Myocyte (in vitro differentiated cells): Measurements from ENCODE around the gene IRF4. TPM values are rescaled to one million over a fixed set of nuclear protein-coding genes. Genes with fewer than 3 reads are reported as not detected.

Experiments
- DNase-seq: peaks from one replicate; pipeline ENCODE4 v3.0.0-alpha.2; 2012; ENCODE audit warnings: low read depth
- total RNA-seq: library from RNA; depleted of rRNA; stranded (reverse); fragments of >200 nt; gene quantifications from 2 replicates; pipeline ENCODE4 v1.2.3, GENCODE V29; 2014

Gene IRF4
- total RNA-seq, 1 donor from 2014 or later: not detected

DNA sequence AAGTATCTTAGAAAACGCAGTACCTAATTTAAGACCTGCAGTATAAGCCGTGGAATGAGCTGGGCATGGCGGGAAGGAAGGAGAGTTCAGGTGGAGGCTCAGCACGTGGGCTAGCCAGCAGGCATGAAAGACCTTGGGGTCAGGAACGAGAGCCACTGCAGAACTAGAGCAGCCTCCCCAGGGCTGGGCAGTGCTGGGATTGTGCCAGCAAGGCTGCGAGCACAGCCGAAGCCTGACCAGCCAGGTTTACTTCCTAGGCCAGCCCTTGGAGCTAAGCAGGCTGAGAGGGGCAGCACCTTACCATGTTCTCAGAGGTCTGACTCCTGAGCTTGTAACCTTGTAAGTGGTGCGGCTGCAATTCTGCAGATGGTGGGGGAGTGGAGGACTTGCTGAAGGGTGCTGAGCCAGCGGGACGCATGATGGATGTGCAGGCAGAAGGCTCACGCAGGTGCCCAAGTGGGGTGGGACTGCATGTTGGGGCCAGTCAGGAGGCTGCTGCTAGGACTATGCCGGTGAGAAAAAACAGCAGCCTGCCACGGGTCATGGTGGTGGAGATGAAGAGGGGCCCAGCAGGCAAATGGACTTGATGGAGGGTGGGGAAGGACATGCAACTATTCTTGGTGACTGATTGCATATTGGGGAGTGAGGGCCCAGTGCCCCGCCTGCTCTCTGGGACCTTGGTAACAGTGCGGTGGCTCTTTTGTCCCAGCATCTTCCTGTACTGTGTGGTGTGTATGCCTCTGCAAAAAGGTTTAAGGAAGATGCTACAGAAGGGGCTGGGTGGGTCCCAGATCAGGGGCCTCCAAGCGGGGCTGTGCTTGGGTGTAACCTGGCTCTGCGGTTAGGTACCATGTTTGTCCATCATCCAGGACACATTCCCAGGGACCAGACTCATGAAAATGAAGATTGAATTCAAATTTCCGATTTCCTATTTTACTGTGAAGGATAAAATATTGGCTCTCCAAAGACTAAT, 37.6 kb upstream of the IRF4 start:
- DNase-seq: no peak

DNA sequence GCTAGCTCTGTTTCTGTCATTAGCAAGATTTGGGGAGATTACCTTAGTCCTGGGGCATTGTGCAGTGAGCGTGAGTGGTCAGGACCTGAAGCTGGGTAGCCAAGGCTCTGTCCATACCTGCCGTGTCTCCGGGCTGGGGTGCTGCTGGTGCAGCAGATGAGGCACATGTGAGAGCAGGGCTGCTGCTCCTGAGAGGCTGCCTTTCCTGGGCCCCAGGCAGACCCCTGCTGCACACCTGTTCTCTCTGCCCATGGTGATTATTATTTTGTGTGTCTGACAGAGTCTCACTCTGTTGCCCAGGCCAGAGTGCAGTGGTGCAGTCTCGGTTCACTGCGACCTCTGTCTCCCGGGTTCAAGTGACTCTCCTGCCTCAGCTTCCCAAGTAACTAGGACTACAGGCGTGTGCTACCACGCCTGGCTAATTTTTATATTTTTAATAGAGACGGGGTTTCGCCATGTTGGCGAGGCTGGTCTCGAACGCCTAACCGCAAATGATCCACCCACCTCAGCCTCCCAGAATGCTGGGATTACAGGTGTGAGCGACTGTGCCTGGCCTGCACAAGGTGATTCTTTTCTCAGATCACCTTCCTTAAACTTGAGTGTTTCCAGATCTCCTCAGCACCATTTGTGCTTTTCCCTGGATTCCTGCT, 36.8 kb upstream of the IRF4 start:
- DNase-seq: no peak

DNA sequence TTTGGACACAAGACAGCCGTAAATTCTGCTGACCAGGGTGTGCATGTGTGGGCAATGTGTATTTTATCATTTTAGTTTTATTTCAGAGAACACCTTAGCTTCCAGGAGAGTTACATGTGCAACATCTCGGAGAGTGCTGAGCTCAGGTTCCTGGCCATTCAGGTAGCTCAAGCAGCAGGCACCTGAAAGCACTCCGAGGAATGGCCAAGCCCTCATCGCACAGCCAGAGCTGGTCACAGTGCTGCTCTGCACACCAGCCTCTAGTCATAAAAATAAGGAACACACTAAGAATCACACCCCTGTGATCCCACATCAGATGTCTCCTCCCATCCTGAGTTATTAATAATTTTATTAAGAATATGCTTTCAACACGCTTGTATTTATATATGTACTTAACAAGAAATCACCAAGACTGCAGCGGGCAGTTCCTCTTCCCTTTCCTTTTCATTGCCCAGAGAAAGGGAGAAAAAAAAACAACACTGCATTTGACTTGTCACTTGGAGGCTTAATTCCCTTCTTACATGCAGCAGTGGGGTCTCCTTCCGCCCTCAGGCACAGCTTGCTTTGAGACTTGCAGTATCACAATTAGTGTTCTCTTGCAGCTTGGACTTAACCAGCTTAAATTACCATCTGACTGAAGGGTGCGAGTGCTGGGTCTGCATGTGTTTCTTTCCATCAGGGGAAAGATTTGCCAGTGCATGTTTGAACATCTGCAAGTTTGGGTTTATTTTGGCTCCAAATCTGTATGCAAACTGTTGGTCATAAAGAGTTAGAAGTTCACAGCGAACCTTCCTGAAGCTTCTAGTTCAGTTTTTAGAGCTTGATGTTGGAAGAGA, 36.0 kb upstream of the IRF4 start:
- DNase-seq: peak; percentile 34

DNA sequence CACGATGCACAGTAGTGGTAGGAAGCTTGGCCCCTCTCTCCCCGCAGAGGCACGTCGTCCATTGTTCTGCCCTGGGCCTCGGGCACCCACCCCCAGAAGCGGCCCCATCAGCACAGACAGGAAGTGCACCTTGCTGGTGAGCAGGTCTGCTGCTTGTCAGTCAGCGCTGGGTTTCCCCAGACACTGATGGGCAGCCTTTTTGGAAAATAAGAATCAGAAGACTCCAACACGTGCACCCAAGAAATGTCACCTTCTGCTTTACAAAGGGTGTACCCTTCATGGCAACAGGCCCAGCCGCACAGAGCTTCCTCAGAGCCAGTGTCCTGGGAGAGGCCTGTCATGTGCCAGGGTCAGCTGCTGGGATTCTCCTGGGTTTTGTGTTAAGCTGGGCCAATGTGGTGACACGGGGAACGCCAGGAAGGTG, 34.7 kb upstream of the IRF4 start:
- no peak for DNase-seq

DNA sequence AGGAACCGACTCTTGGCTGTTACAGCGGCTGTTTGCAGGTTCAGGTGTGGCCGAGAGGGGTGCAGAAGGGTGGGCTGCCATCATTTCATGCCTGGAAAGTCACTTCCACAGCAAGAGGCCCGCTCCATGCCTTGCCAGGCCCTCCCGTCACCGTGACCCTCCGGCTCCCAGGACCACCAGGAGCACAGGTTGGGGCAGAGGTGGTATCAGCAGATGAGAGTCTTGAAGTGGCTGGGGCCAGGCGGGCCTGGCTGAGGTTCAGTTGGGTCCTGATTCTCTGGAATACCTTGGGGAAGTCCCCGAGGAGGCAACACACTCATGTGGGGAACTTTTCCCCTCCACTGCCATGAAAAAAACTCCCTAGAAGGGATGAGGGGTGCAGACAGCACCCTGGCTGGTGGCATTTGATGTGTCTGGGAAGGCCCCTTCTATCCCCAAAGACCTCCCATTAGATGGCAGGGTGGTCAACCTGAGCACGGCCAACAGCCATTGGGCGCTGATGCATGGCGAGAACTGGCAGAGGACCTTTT, 34.2 kb upstream of the IRF4 start:
- DNase-seq: no peak

DNA sequence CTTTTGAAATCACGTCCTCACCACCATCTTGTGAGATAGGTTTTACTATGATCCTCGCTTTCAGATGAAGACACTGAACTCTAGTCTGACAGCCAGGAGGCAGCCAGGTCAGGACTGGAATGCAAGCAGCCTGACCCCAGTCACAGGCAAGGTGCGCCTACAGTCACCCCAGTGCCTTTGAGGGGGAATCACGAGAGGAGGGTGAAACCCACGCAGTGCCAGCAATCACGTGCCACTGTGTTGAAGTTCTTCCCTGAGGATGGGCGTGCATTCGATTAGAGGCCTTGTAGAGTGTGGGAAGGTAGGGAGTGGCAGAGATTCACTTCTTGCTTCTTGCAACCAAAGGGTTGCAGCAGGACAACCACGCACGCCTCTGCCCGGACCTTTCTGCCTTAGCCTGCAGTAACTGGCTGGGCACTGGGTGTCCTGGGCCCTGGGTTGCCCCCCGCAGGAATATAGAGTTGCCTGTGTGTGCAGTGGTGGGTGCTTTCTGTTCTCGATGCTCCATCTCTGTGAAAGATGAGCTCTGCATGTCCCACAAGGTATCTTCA, 33.7 kb upstream of the IRF4 start:
- DNase-seq: no peak

DNA sequence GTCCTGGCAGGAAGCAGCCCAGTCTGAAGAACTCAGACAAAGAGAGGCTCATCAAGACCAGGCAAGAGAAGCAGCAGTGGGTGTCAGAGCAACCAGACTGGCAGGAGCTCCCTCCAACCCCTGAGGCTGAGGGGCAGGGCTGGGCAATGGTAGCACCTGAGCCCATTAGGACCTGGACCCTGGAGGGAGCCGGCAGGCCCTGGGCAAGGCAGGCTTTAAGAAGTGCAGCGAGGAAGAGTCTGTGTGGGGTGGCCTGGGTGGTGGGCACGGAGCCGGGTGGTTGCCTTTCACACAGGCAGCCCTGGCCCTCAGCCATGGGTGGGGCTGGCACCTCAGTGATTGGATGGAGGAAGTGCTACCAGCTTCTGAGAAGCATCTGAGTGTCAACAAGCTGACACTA, 33.1 kb upstream of the IRF4 start:
- no peak for DNase-seq

DNA sequence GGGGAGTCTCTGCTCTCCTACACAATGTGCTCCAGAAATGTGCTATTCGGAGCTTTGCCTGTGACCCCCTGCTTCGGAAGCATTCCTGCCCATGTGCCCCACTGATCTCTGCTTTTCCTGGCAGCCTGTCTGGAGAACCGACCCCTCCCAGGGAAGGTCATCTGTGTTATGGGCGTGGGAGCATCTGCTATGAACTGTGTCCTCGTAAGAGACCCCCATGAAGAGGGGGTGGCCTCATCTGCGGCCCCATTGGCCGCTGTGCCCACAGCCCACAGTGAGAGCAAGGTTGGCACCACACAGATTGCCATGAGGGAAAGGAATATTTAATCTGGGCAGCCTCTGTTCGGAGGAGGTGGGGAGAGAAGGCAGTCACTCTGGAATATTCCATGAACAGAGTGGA, 32.7 kb upstream of the IRF4 start:
- DNase-seq: no peak

DNA sequence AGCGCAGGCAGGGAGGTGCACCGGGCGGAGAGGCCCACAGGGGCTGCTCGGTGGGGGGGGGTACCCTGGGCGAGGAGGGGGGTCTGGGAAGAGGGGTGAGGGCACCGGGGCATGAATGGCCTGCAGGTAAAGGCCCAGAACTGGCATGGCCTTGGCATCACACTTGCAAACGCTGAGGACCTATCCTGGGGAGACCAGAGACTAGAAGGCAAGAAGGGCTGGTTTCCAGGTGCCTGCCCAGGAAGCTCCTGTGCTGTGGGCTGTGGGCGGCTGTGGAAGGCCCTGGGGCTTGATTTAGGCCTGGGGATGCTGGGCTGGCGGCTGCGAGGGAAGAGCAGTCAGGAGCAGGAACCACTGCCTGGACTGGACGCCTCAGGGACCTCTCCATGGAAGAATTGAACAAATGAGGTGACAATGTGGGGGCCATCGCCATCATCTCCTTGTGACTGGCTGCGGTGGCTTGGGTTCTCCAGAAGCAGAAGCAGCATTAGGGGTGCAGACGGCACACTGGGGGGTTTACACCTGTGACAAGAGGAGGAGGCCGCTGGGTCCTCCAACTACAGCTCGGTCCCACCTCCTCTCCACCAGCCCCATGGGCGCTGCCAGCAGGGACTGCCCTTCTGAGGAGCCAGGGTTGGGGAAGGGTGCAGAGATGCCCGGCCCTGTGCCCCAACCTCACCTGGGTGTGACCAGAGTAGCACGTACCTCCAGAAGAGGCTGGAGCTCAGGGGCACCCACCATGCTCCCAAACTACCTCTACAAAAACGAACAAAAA, 32.1 kb upstream of the IRF4 start:
- no peak for DNase-seq

DNA sequence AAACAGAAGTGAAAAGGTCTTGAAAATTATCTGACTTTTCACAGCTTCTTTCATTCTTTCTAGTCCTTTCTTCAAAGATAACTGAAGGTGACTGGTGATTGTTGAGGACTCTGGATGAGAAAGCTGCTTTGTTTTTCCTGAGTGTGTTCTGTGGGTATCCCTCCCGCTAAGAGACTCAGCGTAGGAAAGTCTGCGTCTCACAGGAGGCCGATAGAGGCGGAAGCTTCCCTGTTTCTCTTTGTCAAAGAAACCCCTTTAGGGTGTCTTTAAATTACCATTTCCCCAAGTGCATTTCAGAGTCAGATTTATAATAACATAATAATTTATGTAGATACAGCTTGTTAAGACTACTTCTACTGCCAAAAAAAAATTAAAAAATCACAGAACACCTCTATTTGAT, 31.2 kb upstream of the IRF4 start:
- no peak for DNase-seq

DNA sequence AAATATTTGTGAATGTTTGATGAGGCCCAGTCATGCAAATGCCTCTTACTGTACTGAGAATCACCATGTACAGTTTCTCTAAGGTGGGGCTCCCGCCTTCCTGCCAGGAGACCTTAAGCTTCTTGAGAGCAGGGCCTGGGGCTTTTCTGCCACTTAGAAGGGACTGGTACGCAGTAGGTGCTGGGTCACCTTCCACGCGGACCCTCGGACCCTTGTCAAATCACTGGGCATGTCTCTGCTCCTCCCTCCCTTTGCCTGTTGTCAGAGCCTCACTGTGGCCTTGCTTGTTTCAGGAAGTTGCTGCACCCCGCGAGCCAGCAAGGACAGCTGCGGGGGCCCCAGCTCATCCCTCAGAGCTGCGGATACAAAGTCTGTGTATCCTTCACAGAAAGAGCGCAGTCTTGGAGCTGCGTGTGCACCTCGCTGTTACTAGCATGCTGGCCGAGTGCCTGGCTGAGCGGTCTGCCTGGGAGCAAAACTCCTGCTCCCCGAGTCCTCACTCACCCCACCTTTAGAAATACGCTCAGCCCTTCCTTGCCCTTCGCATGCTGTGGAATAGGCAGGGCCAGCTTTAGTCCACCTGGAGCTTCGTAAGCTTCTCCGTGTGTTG, 30.7 kb upstream of the IRF4 start:
- DNase-seq: no peak

DNA sequence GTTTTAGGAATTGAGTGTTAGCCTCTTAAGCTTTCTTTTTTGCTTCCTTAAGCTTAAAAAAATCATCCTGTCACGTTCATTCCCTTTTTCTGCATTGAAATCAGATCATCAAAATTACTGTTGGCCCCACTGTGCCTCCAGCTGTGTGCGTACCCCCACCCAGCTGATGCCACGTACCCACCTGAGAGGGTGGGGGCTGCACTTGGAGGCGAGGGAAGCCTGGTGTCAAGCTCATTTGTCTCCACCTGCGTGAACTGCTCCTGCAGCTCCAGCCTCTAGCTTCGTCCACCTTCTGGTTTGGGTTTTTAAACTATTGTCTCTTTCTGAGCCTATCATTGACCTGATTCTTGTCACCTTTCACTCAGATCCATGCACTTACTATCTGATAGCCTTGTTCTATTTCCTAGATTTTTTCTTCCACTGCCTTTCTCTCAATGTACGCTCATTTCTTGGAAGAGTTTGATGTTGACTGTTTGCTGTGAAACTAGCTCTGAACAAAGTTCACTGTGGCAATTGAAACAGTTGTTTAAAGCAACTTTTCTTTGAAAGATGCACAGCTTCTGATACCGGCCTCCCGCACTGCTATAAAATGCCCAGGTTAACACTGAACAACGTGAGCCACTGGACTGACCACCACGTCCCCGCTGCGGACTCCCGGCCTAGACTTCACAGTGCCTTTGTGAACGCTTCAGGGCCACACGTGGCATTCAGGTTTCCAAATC, 30.0 kb upstream of the IRF4 start:
- no peak for DNase-seq

DNA sequence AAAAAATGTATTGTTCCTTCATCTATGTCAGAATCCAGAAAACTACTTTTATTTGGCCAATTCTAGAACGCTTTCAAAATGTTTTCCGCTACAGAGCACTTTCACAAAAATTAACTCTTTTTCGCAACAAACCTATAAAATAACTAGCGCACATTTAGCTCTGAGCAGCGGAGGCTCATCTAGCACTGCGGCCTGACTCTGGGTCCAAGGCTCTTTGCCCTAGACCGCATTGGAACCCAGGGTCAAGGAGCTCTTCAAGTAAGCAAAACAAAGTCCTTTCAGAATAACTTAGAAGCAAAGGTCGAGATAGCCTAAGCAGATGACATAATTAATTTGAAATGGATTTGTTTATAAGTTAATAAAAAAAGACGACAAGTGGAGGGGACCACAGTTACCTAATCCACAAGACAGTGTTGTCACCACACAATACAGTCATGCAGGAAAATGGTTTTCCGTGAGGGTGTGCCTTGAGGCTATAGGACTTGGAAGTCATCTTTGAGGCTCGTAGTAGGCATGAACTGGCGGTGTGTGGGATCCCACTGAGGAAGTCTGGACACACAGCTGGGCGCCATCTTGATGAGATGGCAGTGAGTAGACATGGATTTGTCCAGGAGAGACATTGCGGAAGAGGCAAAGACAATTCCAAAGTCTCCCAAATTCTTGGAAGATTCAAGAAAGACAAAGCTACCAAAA, 29.2 kb upstream of the IRF4 start:
- no peak for DNase-seq

DNA sequence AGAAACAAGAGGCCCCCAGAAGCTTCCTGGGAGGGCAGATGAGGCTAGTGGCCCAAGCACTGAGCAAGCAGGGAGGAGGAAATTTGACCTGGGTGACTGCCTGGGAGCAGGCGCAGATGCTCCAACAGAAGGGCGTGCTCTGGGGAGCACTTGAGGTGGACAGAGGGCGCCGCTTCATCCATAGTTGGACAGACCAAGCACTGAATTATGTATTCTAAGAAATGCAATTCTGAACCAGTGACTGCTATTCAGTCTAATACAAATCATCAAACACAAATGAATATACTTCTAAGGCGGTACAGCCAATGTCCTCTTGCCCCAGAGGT, 28.7 kb upstream of the IRF4 start:
- DNase-seq: no peak

DNA sequence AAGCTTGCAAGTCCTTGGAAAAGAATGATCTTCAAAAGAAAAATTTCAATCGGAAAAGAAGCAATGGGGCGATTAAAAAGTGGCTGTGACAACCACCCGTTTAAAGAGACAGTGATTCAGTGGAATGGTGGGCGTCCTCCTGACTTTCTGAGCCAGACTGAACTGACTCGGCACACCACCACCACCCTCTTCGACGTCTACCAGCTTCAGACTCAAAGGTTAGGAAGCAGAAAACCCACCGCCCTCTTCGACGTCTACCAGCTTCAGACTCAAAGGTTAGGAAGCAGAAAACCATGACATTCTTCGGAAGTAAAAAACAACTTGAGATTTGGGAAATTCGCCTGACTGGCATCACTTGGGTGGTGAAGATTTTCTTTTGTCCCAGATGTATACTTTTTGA, 28.3 kb upstream of the IRF4 start:
- no peak for DNase-seq

DNA sequence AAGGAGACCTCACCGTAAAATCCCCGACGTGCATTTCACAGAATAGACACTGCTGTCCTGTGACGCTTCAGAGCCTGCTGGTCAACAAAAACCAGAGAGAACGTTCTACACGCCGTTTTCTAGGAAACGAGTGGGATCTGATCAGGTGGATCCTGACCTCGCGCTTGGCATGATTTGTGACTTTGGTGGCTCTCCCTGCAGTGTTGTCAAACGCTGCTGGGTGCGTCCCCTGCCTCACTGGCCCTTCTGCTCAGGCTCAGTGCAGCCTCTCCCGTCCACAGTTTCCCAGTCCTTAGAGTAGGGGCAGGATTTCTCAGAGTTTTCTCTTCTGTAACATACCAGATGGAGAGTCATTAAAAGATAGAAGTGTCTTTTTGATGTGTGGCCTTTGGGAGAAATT, 27.6 kb upstream of the IRF4 start:
- no peak for DNase-seq

DNA sequence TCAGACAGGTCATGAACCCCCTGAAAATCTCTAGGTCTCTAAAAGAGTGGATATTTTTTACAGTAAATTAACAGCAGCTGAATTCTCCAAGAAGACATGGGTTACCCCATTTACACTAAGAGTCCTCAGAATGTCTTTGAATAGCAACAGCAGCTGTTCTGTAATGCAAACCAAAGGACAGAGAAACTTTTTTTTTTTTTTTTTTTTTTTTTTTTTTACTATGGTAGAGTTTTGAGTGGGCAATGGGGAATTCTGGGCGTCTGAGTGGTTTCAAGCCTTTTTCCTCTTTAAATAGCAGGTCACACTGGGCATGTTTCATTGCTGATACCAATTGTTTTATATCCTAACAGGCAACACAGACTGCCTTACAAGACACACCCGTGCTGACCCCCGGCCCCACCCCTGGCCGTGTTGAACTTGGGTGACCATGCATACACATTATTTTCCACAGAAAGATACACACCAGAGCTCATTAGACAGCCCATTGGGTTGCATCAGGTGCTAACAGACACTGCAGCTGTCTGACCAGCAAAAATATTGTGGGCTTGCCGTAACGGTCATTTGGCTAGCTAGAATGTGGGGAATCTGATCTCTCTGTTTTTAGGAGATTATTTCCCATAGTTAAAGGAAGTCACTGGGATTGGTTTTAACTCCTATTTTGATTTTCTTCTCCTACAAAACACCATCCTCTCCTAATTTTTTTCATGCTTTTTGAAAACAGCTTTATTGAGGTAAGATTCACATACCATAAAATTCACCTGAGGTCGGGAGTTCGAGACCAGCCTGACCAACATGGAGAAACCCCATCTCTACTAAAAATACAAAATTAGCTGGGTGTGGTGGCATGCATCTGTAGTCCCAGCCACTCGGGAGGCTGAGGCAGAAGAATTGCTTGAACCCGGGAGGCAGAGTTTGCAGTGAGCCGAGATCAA, 26.7 kb upstream of the IRF4 start:
- peak; percentile 93 for DNase-seq

DNA sequence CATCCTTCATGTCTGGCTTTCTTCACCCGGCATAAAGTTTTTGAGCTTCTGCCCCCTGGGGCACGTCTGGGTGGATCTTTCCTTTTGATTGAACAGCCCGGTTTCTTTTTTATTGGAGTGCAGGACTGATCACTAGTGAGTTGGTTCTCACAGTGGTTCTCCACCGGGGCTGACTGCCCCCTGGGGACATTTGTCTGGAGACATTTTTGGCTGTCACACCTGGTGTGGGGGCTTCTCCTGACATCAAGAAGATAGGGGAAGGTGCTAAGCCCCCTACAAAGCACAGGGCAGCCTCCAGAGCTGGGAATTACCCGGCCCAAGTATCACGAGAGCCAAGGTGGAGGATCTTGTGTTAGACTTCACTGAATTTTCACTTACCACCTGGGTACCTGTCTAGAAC, 25.7 kb upstream of the IRF4 start:
- DNase-seq: no peak
